Testis (tissue), 3 donors: ENCODE measurements around the gene MRPL43. TPM values are rescaled to one million over a fixed set of nuclear protein-coding genes. Genes with fewer than 3 reads are reported as not detected.
A peak's percentile ranks its signal among the peaks of the same experiment; 100 is the strongest.

Experiments used
- DNase-seq: peaks from one replicate; pipeline ENCODE4 v3.0.0-alpha.2; 2019
- H3K27ac ChIP-seq, 2 donors: fragments of 200-600 bp; sonication (generic); one replicate each; pipeline ENCODE4 v1.5.1; 2019
- H3K27me3 ChIP-seq: fragments of 200-600 bp; sonication (generic); one replicate; pipeline ENCODE4 v1.5.1; 2019
- H3K36me3 ChIP-seq: fragments of 200-600 bp; sonication (generic); one replicate; pipeline ENCODE4 v1.5.1; 2017; ENCODE audit warnings: low read depth; ENCODE audit errors: missing control alignments
- H3K4me1 ChIP-seq: fragments of 200-600 bp; sonication (generic); one replicate; pipeline ENCODE4 v1.5.1; 2019
- H3K4me3 ChIP-seq, 2 donors: fragments of 200-600 bp; sonication (generic); one replicate each; pipeline ENCODE4 v1.5.1; 2017 to 2019
- H3K9me3 ChIP-seq: fragments of 200-600 bp; sonication (generic); one replicate; pipeline ENCODE4 v1.5.1; 2017
- CTCF ChIP-seq, 3 experiments: fragments of 450-650 bp in 2 of 3; fragments of 200-600 bp in 1 of 3; sonication (generic) in 1 of 3; IDR thresholded peaks; one replicate each; pipeline ENCODE4 v1.5.1; 2016 to 2019; ENCODE audit warnings: antibody characterized with exemption in 3 of 3, mild to moderate bottlenecking in 2 of 3, moderate library complexity in 1 of 3
- POLR2A ChIP-seq: fragments of 450-650 bp; IDR thresholded peaks from one replicate; pipeline ENCODE4 v1.6.1; 2017; ENCODE audit warnings: antibody characterized with exemption, mild to moderate bottlenecking, moderate library complexity
- WGBS, 2 donors: methylation state at CpG; one replicate each; pipeline ENCODE4 v1.1.5; 2018; 5-methylcytosine and 5-hydroxymethylcytosine counted together
- intact Hi-C: fragments of 100-400 bp; cut with DNase I; formaldehyde crosslinking; loops from one replicate; pipeline ENCODE4 v1.15.1; 2023; ENCODE audit warnings: low total_unique reads
- polyA plus RNA-seq: library from polyadenylated mRNA; stranded (reverse); fragments of 350-450 nt; fragmentation: Illumina TruSeq; extraction: RNeasy Lipid Tissue Mini Kit (QIAGEN cat#74804); gene quantifications from one replicate; pipeline ENCODE4 v1.2.3, GENCODE V29; 2014; ENCODE audit warnings: low read depth, low replicate concordance; ENCODE audit not compliant: insufficient read depth
- total RNA-seq, 2 donors: library from RNA; depleted of rRNA; stranded (reverse); fragments of >200 nt; gene quantifications; one replicate each; pipeline ENCODE4 v1.2.3, GENCODE V29; 2016

The MRPL43 gene
- total and polyA plus RNA-seq, 3 donors from 2014 or later: 123 to 199 (median 124) TPM

GRCh38 chr10:101014966-101015581, 27.8 kb upstream of the MRPL43 start:
- Histone ChIP-seq H3K27ac (no peak overlapping the region), H3K9me3 (no peaks in the 10 kb centered on the region), H3K27me3 (no peaks in the 10 kb centered on the region), H3K36me3 (no peaks in the 10 kb centered on the region), H3K4me1 (peaks cover 17% of the 10 kb centered on the region), H3K4me3 (no peak overlapping the region)
- intact Hi-C loops: no loop called here
- 54% methylated on average over 7 of the region's 7 CpGs for WGBS, 2 donors
- TF ChIP-seq POLR2A (no peak), CTCF (IDR thresholded peaks at IDR 0.05) (no peak)
- no peak for DNase-seq

GRCh38 chr10:101014230-101014884, 27.1 kb upstream of the MRPL43 start:
- no peaks in the 10 kb centered on the region for H3K27me3 ChIP-seq
- WGBS, 2 donors: 28 to 34% methylated on average over 5 to 11 of the region's 11 CpGs
- intact Hi-C loops: no loop called here
- H3K36me3 ChIP-seq: no peaks in the 10 kb centered on the region
- H3K27ac ChIP-seq: no peak overlapping the region
- peak; percentile 89 for DNase-seq
- H3K4me1 ChIP-seq: peaks cover 17% of the 10 kb centered on the region
- no peak overlapping the region for H3K4me3 ChIP-seq
- peak; percentile 81 to 90 (median 82) for TF ChIP-seq CTCF (IDR thresholded peaks at IDR 0.05)
- no peak for TF ChIP-seq POLR2A
- no peaks in the 10 kb centered on the region for H3K9me3 ChIP-seq

- intact Hi-C loops: no loop called here
- Histone ChIP-seq H3K9me3 (no peaks in the 10 kb centered on the region), H3K4me3 (no peak overlapping the region), H3K4me1 (peaks cover 11% of the 10 kb centered on the region), H3K36me3 (no peaks in the 10 kb centered on the region), H3K27me3 (no peaks in the 10 kb centered on the region), H3K27ac (no peak overlapping the region)
- no peak for DNase-seq
- no peak for TF ChIP-seq POLR2A
- no peak for TF ChIP-seq CTCF (IDR thresholded peaks at IDR 0.05)
- WGBS, 2 donors: 64 to 75% methylated on average over 9 of the region's 9 CpGs
These were observed 26.1 kb upstream of the MRPL43 start for GRCh38 chr10:101013365-101013825.

GRCh38 chr10:101012525-101013364, 25.4 kb upstream of the MRPL43 start:
- DNase-seq: peak; percentile 93
- Histone ChIP-seq H3K27me3 (no peaks in the 10 kb centered on the region), H3K4me1 (peaks cover 15% of the 10 kb centered on the region), H3K9me3 (no peaks in the 10 kb centered on the region), H3K4me3 (no peak overlapping the region), H3K36me3 (no peaks in the 10 kb centered on the region), H3K27ac (no peak overlapping the region)
- intact Hi-C loops: no loop called here
- 30 to 34% methylated on average over 12 to 13 of the region's 14 CpGs for WGBS, 2 donors
- TF ChIP-seq CTCF (IDR thresholded peaks at IDR 0.05) (peak; percentile 72 to 95 (median 92)), POLR2A (no peak)
